Cardiac septum (tissue), 1 donor: ENCODE measurements around the gene TRIM67. TPM values are rescaled to one million over a fixed set of nuclear protein-coding genes. Genes with fewer than 3 reads are reported as not detected.
"Not testable (repeated sequence)": the region's sequence is repeated elsewhere in the genome, so short reads cannot be mapped to it uniquely, and the experiment has no call there.

Source experiments
- DNase-seq: peaks from one replicate; pipeline ENCODE4 v3.0.0-alpha.2; 2020; ENCODE audit warnings: low spot score
- intact Hi-C: fragments of 100-400 bp; cut with DNase I; formaldehyde crosslinking; loops from one replicate; pipeline ENCODE4 v1.14.0; 2022
- total RNA-seq: library from RNA; stranded (reverse); fragmentation: NEBNext Ultra II Directional; extraction: Animal tissue kit (Norgen Biotek cat#: 25700); gene quantifications from one replicate; pipeline ENCODE4 v1.2.1, GENCODE V29; 2021
- donor health status: DM: no; HTN: no; CAD: no.

The TRIM67 gene
- total RNA-seq, 1 donor from 2014 or later = 0.24 TPM

DNA sequence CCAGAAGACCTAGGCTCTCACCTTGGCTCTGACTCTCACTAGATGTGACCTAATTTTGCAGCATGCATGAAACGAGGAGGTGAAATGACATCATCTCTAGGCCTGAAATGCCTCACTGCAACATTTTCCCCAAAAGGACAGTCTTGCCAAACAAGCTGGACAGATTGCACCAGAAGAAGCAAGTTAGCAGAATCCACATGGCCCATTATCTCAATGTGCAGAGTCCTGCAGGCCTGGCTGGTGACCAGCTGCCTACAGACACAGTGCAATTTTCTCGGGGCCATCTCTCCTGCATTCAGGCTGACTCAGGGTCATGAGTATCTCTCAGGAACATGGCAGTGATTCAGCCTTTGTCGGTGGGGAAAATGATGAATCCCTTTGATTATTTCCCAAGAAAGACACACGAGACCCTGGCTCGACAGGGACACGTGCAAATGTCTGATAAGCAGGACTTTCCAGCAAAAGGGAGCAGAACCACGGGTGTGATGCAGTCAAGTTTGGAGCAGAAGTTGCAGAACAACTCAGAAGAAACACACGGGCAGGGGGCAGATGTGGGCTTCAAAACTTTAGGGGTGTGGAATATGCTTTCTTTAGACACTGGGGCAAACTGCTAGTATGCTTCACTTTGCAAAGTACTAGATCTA lies 38.7 kb downstream of the TRIM67 start:
- no peak for DNase-seq
- intact Hi-C loops = no loop called here

DNA sequence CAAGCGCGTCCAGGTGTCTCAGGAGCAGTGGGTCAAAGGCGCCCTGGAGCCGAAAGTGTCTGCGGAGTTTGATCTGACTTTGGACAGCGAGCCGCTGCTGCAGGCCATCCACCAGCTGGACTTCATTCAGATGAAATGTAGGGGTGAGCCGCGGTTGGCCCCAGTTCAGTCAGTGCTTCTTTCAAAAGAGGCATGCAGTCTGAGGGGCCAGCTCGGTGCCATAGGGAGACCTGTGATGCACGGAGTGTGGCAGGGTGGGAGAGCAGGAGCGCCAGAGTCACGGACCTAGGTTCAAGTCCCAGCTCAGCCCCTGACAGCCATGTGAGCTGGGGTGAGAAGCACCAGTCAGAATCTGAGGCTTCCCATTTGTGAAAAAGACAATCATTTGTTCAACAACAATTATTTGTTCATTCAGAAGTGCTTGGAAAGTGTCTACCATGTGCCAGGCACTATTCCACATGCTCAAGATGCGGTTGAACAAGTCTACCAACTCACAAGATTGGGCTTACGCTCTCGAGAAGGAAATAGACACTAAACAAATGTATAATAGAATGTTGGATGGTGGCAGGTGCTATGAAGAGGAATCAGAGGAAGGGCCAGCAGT lies 39.6 kb downstream of the TRIM67 start:
- no peak for DNase-seq
- intact Hi-C loops = no loop called here

- no peak for DNase-seq
- intact Hi-C loops = no loop called here
These were observed 40.2 kb downstream of the TRIM67 start for GRCh38 chr1:231201979-231202633.

DNA sequence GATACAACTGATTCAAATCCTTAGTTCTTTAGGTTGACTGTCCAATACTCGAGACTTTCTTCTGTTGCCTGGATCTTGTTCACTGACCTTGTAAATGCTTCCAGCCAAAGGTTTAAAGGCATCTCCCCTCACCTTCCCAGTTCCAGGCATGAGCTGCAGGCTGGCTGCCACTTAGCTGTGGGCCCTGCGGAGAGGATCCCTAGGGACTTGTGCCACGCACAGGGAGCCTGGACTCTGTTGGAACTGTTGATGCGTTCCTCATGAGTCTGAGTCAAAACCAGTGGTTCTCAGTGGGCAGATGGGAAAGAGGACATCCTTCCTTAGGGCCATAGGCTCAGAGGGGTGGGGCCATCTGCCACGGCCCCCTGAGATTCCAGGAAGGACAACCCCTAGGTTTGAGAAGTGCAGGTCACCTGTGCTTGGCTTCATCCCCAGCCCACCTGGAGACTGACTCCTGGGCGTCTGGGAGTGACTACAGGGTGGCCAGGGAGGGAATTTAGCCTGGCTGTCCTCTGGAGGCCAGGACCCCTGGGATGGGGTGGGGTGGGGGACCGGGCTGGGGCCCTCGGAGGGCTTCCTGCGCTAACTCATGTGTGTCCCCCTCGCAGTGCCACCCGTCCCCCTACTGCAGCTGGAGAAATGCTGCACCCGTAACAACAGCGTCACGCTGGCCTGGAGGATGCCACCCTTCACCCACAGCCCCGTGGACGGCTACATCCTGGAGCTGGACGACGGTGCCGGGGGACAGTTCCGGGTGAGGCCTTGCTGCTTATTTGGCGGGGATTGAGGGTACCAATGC lies 41.6 kb downstream of the TRIM67 start:
- DNase-seq = no peak
- intact Hi-C loops = no loop called here

- DNase-seq = no peak
- intact Hi-C loops = no loop called here
These were observed 45.0 kb downstream of the TRIM67 start for GRCh38 chr1:231206856-231207255.

DNA sequence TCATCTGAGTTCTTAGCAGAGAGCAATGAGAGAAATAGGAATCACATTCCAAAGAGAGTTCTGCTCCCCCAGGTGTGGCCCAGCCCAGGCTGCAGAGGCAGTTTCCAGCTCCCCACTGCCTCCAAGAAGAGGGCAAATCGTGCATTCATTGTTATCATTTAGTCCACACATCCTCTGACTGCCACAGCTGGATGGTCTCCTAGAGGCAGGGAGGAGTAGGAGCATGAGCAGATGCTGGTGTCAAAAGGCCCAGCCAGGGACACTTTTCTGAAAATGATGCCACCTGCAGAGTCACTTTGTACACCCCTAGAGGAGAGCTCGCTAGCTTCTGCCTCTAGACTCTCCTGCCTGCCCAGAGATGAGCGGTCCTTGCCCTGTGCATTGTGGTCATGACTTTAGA lies 45.6 kb downstream of the TRIM67 start:
- DNase-seq = no peak
- intact Hi-C loops = no loop called here

DNA sequence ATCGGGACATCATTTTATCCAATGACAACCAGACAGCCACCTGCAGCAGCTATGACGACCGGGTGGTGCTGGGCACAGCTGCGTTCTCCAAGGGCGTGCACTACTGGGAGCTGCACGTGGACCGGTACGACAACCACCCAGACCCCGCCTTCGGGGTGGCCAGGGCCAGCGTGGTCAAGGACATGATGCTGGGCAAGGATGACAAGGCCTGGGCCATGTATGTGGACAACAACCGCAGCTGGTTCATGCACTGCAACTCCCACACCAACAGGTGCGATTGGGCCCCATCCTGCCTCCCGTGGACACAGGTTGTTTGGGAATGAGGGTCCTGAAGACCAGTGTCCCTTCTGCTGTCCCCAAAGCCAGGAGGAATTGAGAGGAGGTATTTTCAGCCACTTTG lies 47.1 kb downstream of the TRIM67 start:
- no peak for DNase-seq
- intact Hi-C loops = no loop called here

DNA sequence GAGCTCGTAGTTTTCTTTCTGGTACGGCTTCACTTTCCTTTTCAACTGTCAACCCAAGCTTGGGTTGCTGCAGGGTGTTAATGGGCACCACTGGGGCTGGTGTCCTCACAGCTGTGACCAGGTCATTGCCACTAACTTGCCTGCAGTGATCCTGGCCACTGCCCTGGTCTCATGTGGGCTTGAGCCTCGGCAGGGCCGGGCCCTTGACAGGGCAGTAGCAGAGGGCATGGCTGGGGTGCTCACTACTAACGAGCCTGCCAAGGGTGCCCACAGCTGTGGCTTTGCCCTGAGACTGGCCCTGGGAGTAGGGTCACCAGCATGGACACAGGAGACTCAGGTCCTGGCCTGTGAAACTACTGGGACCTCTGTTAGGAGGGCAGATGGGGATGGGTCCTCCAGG lies 47.7 kb downstream of the TRIM67 start:
- no peak for DNase-seq
- intact Hi-C loops = no loop called here

- DNase-seq = no peak
- intact Hi-C loops = loop anchor here (2.0 kb wide), 2 partner anchors 293 to 411 kb away; no protein-coding TSS in a partner anchor
These were observed 48.3 kb downstream of the TRIM67 start for GRCh38 chr1:231210126-231210525.

DNA sequence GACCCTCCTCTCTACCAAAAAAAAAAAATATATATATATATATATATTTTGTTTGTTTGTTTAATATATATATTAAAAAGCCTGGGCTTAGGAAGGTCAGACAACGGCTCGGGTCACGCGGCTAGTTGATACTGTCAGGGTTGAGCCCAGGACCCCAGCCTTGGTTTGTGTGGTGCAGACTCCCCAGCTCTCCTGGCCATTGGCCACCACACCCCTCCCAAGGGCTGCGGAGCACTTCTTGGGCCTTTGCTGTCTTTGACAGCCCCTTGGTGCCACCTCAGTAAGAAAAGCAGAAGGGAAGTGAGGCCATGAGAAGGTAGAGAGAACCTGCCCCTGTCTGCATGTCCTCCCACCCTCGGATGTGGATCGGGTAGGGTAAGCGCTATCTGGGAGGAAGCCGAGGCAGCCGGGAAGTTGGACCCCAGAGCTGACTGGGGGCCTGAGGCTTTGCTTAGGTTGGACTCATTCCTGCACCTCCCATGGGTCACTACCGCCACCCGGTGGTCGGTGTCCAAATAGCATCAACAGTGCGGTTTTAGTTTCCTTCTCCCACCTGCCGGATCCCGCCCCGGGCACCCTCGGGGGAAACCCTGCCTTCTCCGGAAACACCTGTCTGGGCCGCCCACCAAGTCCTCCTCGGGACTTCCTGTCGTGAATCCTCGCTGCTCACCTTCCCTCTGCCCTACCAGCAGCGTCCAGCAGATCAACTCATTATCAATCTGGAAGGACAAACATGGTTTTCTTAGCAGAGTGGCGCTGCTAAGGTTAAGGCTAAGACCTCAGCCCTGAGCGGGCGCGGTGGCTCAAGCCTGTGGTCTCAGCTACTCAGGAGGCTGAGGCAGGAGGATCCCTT lies 49.4 kb downstream of the TRIM67 start:
- DNase-seq = peak; percentile 83
- intact Hi-C loops = loop anchor here (1.0 to 2.0 kb wide), 3 partner anchors 118 to 412 kb away; no protein-coding TSS in a partner anchor

DNA sequence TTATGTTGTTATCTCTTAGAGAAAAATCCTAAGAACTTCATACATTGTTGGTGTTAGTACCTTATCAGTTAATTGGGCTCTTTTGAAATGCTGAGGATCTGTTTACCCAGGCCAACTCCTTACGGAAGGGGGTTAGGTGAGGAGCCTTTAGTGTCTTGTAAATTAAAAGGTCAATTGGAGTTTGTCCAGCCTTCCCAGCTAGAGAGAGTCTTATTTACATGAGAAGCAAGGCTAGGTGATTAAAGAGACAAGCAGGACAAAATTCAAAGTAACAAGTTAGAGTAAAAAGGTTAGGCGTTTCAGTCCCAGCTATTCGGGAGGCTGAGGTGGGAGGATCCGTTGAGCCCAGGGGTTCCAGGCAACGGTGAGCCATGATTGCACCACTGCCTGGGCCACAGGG lies 50.4 kb downstream of the TRIM67 start:
- intact Hi-C loops, DNase-seq: not testable (repeated sequence)

GRCh38 chr1:231213831-231214573 lies 52.1 kb downstream of the TRIM67 start:
- DNase-seq = no peak
- intact Hi-C loops = no loop called here

GRCh38 chr1:231214918-231215680 lies 53.2 kb downstream of the TRIM67 start:
- DNase-seq = no peak
- intact Hi-C loops = no loop called here

DNA sequence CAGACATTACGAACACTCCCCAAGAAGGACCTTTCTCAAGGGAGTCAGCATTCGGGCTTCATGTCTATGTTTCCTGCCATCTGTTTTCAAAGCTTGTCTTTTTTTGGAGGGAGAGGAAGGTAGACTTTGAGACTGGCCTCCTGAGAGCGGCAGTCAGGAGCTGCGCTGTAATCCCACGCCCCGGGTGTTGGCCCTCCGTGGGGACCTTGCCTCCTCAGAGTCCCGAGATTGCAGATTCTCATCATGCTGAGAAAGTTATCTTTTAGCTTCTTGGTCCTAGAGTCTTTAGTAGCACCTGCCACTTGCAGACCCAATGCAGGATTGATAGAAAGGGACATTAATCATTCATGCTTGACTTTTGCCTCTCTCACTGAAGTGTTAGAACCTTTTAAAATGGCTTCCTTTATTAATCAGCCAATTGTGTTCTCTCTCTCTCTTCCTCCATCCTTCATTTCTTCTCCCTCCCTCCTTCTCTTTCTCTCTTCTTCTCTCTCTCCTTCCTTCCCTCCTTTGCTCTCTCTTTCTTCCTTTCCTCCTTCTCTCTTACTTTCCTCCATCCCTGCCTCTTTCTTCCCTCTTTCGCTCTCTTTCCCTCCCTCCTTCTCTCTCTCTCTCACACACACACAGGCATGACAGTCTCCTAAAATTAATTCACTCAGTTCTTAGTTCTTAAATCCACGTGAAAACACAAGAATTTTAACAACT lies 54.0 kb downstream of the TRIM67 start:
- intact Hi-C loops = no loop called here
- DNase-seq = no peak

- intact Hi-C loops = no loop called here
- no peak for DNase-seq
These were observed 54.6 kb downstream of the TRIM67 start for GRCh38 chr1:231216498-231216897.

GRCh38 chr1:231217056-231217455 lies 55.2 kb downstream of the TRIM67 start:
- intact Hi-C loops = no loop called here
- no peak for DNase-seq

- intact Hi-C loops = no loop called here
- no peak for DNase-seq
These were observed 56.2 kb downstream of the TRIM67 start for GRCh38 chr1:231218078-231218477.
